ENCODE measurements around the gene ANKRD16. TPM values are rescaled to one million over a fixed set of nuclear protein-coding genes. Genes with fewer than 3 reads are reported as not detected.
"Not testable (repeated sequence)": the region's sequence is repeated elsewhere in the genome, so short reads cannot be mapped to it uniquely, and the experiment has no call there.

The ANKRD16 gene
- total RNA-seq, 1 donor from 2014 or later: 15.2 TPM

DNA sequence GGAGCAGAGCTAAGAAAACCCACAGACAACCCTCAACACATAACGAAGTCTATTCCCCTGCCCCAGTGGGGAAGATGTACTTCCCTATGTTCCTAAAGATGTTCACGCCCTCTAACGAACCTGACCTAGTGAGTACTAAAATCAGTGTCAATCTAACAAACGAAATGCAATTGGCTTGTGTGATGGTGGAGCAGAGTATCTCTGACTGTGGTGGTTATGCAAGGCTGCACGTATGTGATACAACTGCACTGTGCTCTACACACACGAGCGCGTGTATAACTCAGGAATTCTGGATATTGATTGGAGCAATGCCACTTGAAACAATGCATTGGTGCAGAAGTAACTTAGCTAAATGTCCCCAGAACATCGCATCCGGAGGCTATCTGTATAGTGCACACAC lies 1.3 kb downstream of the ANKRD16 start:
- Mint-ChIP-seq H3K27me3 (ENCODE audit: low read depth) (no peaks in the 10 kb centered on the region), H3K4me3 (peak overlapping the region; percentile 91), H3K27ac (peak overlapping the region; percentile 92), H3K4me1 (peaks cover 39% of the 10 kb centered on the region), H3K36me3 (peaks cover 23% of the 10 kb centered on the region), H3K9me3 (no peaks in the 10 kb centered on the region)
- TF ChIP-seq, protein P1, sequence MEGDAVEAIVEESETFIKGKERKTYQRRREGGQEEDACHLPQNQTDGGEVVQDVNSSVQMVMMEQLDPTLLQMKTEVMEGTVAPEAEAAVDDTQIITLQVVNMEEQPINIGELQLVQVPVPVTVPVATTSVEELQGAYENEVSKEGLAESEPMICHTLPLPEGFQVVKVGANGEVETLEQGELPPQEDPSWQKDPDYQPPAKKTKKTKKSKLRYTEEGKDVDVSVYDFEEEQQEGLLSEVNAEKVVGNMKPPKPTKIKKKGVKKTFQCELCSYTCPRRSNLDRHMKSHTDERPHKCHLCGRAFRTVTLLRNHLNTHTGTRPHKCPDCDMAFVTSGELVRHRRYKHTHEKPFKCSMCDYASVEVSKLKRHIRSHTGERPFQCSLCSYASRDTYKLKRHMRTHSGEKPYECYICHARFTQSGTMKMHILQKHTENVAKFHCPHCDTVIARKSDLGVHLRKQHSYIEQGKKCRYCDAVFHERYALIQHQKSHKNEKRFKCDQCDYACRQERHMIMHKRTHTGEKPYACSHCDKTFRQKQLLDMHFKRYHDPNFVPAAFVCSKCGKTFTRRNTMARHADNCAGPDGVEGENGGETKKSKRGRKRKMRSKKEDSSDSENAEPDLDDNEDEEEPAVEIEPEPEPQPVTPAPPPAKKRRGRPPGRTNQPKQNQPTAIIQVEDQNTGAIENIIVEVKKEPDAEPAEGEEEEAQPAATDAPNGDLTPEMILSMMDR (IDR thresholded peaks at IDR 0.05; ENCODE audit: unreplicated experiment): no peak
- no peak for DNase-seq (ENCODE audit: low spot score in 2 of 2, unreplicated experiment in 2 of 2)

DNA sequence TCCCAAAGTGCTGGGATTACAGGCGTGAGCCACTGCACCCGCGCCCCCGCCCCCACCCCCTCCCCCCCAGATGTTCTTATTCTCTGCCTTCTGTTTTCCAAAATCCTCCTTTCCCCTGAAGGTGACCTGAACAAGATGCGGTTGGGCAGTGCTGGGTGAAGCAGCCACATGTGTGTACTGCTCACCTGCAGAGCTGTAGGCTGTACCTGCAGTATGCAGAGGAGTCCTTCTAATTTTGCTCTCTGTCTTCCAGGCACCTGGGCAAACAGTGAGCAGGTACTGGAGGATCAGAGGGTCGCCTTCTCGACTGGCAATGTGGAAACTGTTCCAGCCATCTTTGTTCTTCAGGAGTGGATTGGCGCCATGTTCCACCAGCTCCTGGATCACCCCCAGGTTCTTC lies 2.1 kb downstream of the ANKRD16 start:
- no peaks in the 10 kb centered on the region for H3K9me3 Mint-ChIP-seq
- TF ChIP-seq, protein P1 (IDR thresholded peaks at IDR 0.05; ENCODE audit: unreplicated experiment): no peak
- peaks cover 28% of the 10 kb centered on the region for H3K36me3 Mint-ChIP-seq
- peak overlapping the region; percentile 91 for H3K4me3 Mint-ChIP-seq
- H3K4me1 Mint-ChIP-seq: peaks cover 35% of the 10 kb centered on the region
- peak overlapping the region; percentile 34 for H3K27ac Mint-ChIP-seq
- H3K27me3 Mint-ChIP-seq (ENCODE audit: low read depth): no peaks in the 10 kb centered on the region
- DNase-seq (ENCODE audit: low spot score in 2 of 2, unreplicated experiment in 2 of 2): no peak

DNA sequence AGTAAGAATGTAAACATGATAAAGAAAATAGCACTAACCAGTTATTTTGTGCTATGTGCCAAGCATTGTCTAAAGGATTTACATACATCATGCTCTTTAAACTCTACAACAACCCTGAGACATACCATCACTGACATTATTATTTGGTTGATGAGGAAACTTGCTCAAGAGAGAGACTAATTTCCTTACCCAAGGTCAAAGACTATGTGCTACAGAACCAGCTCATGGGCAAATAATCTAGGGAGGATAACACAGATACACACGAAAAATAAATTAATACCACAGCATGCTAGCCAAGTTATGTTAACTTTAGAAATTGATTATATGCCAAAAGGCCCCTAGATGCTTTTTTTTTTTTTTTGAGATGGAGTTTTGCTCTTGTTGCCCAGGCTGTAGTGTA lies 2.7 kb downstream of the ANKRD16 start:
- Mint-ChIP-seq H3K4me1 (peaks cover 29% of the 10 kb centered on the region), H3K36me3 (peaks cover 31% of the 10 kb centered on the region), H3K27me3 (ENCODE audit: low read depth) (no peaks in the 10 kb centered on the region), H3K4me3 (peak overlapping the region; percentile 13), H3K9me3 (no peaks in the 10 kb centered on the region), H3K27ac (no peak overlapping the region)
- DNase-seq (ENCODE audit: low spot score in 2 of 2, unreplicated experiment in 2 of 2): no peak
- TF ChIP-seq, protein P1 (IDR thresholded peaks at IDR 0.05; ENCODE audit: unreplicated experiment): no peak

DNA sequence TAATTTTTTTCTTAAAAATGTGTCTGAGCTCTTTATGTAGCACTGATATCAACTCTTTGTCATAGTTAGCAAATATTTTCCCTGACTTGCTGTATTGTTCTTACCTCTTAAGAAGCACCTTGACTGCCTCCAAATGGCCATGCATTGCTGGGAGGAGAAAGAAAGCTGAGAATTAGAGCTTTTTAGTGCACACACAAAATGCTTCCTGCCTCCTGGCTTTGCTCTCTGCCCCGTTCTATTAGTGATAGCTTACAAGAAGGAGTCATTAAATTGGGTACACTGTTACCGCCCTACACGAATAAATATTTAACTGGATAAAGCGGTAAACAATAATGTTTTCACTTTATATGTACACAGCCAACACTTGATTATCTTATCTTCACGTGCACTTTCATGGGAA lies 4.1 kb downstream of the ANKRD16 start:
- Mint-ChIP-seq H3K27ac (no peak overlapping the region), H3K4me1 (peaks cover 18% of the 10 kb centered on the region), H3K4me3 (no peak overlapping the region), H3K27me3 (ENCODE audit: low read depth) (no peaks in the 10 kb centered on the region), H3K9me3 (no peaks in the 10 kb centered on the region), H3K36me3 (peaks cover 33% of the 10 kb centered on the region)
- DNase-seq (ENCODE audit: low spot score in 2 of 2, unreplicated experiment in 2 of 2): no peak
- TF ChIP-seq, protein P1 (IDR thresholded peaks at IDR 0.05; ENCODE audit: unreplicated experiment): no peak

DNA sequence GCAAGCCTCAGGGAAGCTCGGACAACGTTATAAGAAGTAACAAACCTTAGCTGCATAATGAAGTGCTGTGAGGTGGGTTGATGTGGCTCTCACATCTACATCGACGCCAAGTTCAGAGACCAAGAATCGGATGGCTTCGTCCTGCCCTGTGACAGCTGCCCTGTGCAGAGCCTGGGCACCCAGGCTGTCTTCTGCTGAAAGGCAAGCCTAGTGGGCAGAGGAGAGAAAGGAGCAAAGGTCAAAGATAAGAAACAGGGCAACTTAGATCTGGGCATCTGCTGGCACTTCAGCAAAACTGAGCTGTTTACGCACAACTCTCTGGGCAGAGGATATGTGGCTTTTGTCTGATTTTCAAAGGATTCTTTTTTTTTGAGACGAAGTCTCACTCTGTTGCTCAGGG lies 6.7 kb downstream of the ANKRD16 start:
- peaks cover 42% of the 10 kb centered on the region for H3K36me3 Mint-ChIP-seq

DNA sequence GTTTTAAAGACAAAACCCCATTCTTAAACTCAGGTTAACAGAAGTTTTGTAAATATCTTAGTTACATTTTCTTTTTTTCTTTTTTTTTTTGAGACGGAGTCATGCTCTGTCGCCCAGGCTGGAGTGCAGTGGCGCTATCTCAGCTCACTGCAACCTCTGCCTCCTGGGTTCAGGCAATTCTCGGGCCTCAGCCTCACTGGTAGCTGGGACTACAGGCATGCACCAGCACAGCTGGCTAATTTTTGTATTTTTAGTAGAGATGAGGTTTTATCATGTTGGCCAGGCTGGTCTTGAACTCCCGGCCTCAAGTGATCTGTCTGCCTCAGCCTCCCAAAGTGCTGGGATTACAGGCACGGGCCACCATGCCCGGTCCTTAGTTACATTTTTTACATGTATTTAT lies 12.7 kb downstream of the ANKRD16 start:
- not testable (repeated sequence) for DNase-seq (ENCODE audit: low spot score in 2 of 2, unreplicated experiment in 2 of 2); H3K4me1 Mint-ChIP-seq; H3K27me3 Mint-ChIP-seq (ENCODE audit: low read depth); H3K4me3 Mint-ChIP-seq; H3K9me3 Mint-ChIP-seq
- peak overlapping the region; percentile 12 for H3K27ac Mint-ChIP-seq
- H3K36me3 Mint-ChIP-seq: peaks cover 22% of the 10 kb centered on the region

More for the DNA sequence above, 6.7 kb downstream of the ANKRD16 start:
- H3K4me3 Mint-ChIP-seq: no peak overlapping the region
- H3K27ac Mint-ChIP-seq: no peak overlapping the region
- peaks cover 8% of the 10 kb centered on the region for H3K4me1 Mint-ChIP-seq
- TF ChIP-seq, protein P1 (IDR thresholded peaks at IDR 0.05; ENCODE audit: unreplicated experiment): no peak
- no peak for DNase-seq (ENCODE audit: low spot score in 2 of 2, unreplicated experiment in 2 of 2)
- H3K27me3 Mint-ChIP-seq (ENCODE audit: low read depth): no peaks in the 10 kb centered on the region
- no peaks in the 10 kb centered on the region for H3K9me3 Mint-ChIP-seq

All from mesothelial cell of epicardium (in vitro differentiated cells).